ENCODE data around the gene SIDT1.

GRCh38 chr3:113585228-113585627 is 52.9 kb downstream of the SIDT1 start:
- TF ChIP-seq CTCF (IDR thresholded peaks at IDR 0.05; ENCODE audit: insufficient read depth, low read length, poor library complexity, severe bottlenecking) (no peak), EZH2phosphoT487 (conservative IDR thresholded peaks at IDR 0.05; ENCODE audit: low read length) (no peak)

Data from SU-DHL-6 (cell line).